GM12864 (cell line): ENCODE data around the gene NOX3.

ENCODE experiments used
- DNase-seq: peaks from one replicate; pipeline ENCODE4 v3.0.0-alpha.2; 2011; ENCODE audit warnings: low read depth
- H3K4me3 ChIP-seq: 2 replicates; pipeline ENCODE4 v1.5.1; 2011; ENCODE audit warnings: mild to moderate bottlenecking, low read depth, low read length, control low read depth
- TF ChIP-seq, protein P1 (sequence below): IDR thresholded peaks from 2 replicates; pipeline ENCODE4 v1.5.1; 2011; ENCODE audit warnings: low read depth, mild to moderate bottlenecking, moderate library complexity, low read length, control low read depth, inconsistent platforms; ENCODE audit errors: missing control alignments

The NOX3 gene

DNA sequence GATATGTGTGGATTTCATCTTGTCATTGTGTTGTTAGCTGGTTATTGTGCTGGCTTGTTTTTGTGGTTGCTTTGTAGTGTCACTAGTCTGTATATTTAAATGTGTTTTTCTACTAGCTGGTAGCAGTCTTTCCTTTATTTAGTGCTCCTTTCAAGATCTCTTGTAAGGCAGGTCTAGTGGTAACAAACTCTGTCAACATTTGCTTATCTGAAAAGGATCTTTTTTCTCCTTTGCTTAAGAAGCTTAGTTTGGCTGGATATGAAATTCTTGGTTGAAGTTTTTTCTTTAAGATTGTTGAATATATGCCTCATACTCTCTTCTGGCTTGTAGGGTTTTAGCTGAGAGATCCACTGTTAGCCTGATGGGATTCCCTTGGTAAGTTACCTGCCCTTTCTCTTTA lies 108.7 kb downstream of the NOX3 start:
- no peak for DNase-seq
- no peak overlapping the region for H3K4me3 ChIP-seq
- TF ChIP-seq, protein P1, sequence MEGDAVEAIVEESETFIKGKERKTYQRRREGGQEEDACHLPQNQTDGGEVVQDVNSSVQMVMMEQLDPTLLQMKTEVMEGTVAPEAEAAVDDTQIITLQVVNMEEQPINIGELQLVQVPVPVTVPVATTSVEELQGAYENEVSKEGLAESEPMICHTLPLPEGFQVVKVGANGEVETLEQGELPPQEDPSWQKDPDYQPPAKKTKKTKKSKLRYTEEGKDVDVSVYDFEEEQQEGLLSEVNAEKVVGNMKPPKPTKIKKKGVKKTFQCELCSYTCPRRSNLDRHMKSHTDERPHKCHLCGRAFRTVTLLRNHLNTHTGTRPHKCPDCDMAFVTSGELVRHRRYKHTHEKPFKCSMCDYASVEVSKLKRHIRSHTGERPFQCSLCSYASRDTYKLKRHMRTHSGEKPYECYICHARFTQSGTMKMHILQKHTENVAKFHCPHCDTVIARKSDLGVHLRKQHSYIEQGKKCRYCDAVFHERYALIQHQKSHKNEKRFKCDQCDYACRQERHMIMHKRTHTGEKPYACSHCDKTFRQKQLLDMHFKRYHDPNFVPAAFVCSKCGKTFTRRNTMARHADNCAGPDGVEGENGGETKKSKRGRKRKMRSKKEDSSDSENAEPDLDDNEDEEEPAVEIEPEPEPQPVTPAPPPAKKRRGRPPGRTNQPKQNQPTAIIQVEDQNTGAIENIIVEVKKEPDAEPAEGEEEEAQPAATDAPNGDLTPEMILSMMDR = no peak
